HCT116 (cell line): ENCODE results near the gene CDKN1C. TPM values are rescaled to one million over a fixed set of nuclear protein-coding genes. Genes with fewer than 3 reads are reported as not detected.

Experiments
- ATAC-seq: fragments of 200-7000 bp; cut with Tn5 transposase; 2 replicates; pipeline ENCODE4 v1.9.1; 2020; ENCODE audit warnings: mild to moderate bottlenecking, moderate library complexity
- BruUV-seq: library from RNA; stranded (reverse); fragments of 400-500 nt; replicated peaks from 2 replicates; lab custom pipeline; 2021; lab: Mats Ljungman, UMichigan
- CTCF ChIA-PET: fragments of 300-600 bp; sonication (Branson Sonifier 250); formaldehyde crosslinking; loops from one replicate; lab custom pipeline; 2021; ENCODE audit warnings: antibody characterized with exemption; lab: Charles Lee
- POLR2A ChIA-PET: fragments of 300-600, 350-600 bp; sonication (Branson Sonifier 250); formaldehyde crosslinking; loops from one replicate; lab custom pipeline; 2021; ENCODE audit warnings: antibody characterized with exemption; lab: Charles Lee
- RAD21 ChIA-PET, 2 experiments: fragments of 300-600 bp; sonication (Branson Sonifier 250); formaldehyde crosslinking; loops; one replicate each; lab custom pipeline; 2023; ENCODE audit warnings: low total read pairs in 2 of 2; ENCODE audit not compliant: uncharacterized antibody in 2 of 2, unreplicated experiment in 2 of 2, low non-redundant PET in 1 of 2; lab: Charles Lee
- DNase-seq: peaks from one replicate; pipeline ENCODE4 v3.0.0-alpha.2; 2010; ENCODE audit warnings: low read depth, low spot score
- H2AFZ ChIP-seq: fragments of 200-600 bp; shearing (Covaris generic), sonication (generic); 2 replicates; pipeline ENCODE4 v1.6.1; 2017; ENCODE audit warnings: low read depth, mixed run types, mixed read lengths, antibody characterized with exemption, low read length; ENCODE audit not compliant: poor library complexity, severe bottlenecking
- H3K27ac ChIP-seq: 2 replicates; pipeline ENCODE4 v1.5.1; 2012; ENCODE audit warnings: low read depth, low read length
- H3K27me3 ChIP-seq: fragments of 200-600 bp; sonication (generic); 2 replicates; pipeline ENCODE4 v1.6.1; 2016; ENCODE audit warnings: mixed run types, low read length, mixed read lengths; ENCODE audit not compliant: insufficient read depth
- H3K36me3 ChIP-seq, 2 experiments: fragments of 200-500 bp in 1 of 2; fragments of 200-600 bp in 1 of 2; sonication (Bioruptor generic) in 1 of 2; sonication (generic) in 1 of 2; 2 replicates each; pipeline versions ENCODE4 v1.5.1 to v1.6.1; 2014 to 2016; ENCODE audit warnings: low read length in 2 of 2, inconsistent platforms in 1 of 2, mixed read lengths in 1 of 2, mixed run types in 1 of 2; ENCODE audit not compliant: insufficient read depth in 2 of 2, control insufficient read depth in 1 of 2
- H3K4me1 ChIP-seq, 2 experiments: fragments of 200-600 bp in 1 of 2; sonication (generic) in 1 of 2; 2 replicates each; pipeline versions ENCODE4 v1.5.1 to v1.6.1; 2012 to 2017; ENCODE audit warnings: low read length in 2 of 2, inconsistent platforms in 1 of 2, mild to moderate bottlenecking in 1 of 2, mixed read lengths in 1 of 2, mixed run types in 1 of 2, moderate library complexity in 1 of 2; ENCODE audit not compliant: insufficient read depth in 2 of 2, control insufficient read depth in 1 of 2
- H3K4me2 ChIP-seq: fragments of 200-600 bp; sonication (generic); 2 replicates; pipeline ENCODE4 v1.6.1; 2017; ENCODE audit warnings: mixed run types, low read length, mixed read lengths
- H3K4me3 ChIP-seq, 2 experiments: fragments of 200-600 bp in 1 of 2; sonication (generic) in 1 of 2; replicated peaks in 1 of 2; 2 replicates each; pipeline ENCODE4 v1.5.1; 2011 to 2016; ENCODE audit warnings: low read length in 2 of 2, control low read depth in 1 of 2, low read depth in 1 of 2, mild to moderate bottlenecking in 1 of 2, mixed read lengths in 1 of 2, mixed run types in 1 of 2
- H3K79me2 ChIP-seq: fragments of 200-600 bp; sonication (generic); 2 replicates; pipeline ENCODE4 v1.6.1; 2017; ENCODE audit warnings: mild to moderate bottlenecking, mixed run types, low read length, moderate library complexity, mixed read lengths; ENCODE audit not compliant: insufficient read depth
- H3K9ac ChIP-seq: fragments of 200-600 bp; sonication (generic); 2 replicates; pipeline ENCODE4 v1.6.1; 2016; ENCODE audit warnings: low read length, mixed read lengths
- H3K9me2 ChIP-seq: fragments of 200-600 bp; sonication (generic), shearing (Covaris generic); 2 replicates; pipeline ENCODE4 v1.6.1; 2017; ENCODE audit warnings: mixed run types, mild to moderate bottlenecking, moderate library complexity; ENCODE audit not compliant: insufficient read depth
- H3K9me3 ChIP-seq, 2 experiments: fragments of 200-500 bp in 1 of 2; fragments of 200-600 bp in 1 of 2; sonication (Bioruptor generic) in 1 of 2; sonication (generic) in 1 of 2; 2 replicates each; pipeline ENCODE4 v1.6.1; 2014 to 2017; ENCODE audit warnings: low read length in 2 of 2, mixed read lengths in 2 of 2, inconsistent platforms in 1 of 2, low read depth in 1 of 2, mild to moderate bottlenecking in 1 of 2, mixed run types in 1 of 2, moderate library complexity in 1 of 2; ENCODE audit not compliant: control insufficient read depth in 1 of 2, insufficient read depth in 1 of 2
- H4K20me1 ChIP-seq: fragments of 200-600 bp; sonication (generic), shearing (Covaris generic); 2 replicates; pipeline ENCODE4 v1.6.1; 2017; ENCODE audit warnings: mixed run types, mild to moderate bottlenecking, moderate library complexity; ENCODE audit not compliant: insufficient read depth
- CBX3 ChIP-seq: IDR thresholded peaks from 2 replicates; pipeline ENCODE4 v1.6.1; 2012; ENCODE audit warnings: low read depth
- EZH2phosphoT487 ChIP-seq: fragments of 200-600 bp; IDR thresholded peaks from 2 replicates; pipeline ENCODE4 v1.6.1; 2018; ENCODE audit warnings: antibody characterized with exemption, borderline replicate concordance
- JUND ChIP-seq: IDR thresholded peaks from 2 replicates; pipeline ENCODE4 v1.6.1; 2012
- POLR2A ChIP-seq: IDR thresholded peaks from 2 replicates; pipeline ENCODE4 v1.7.0; 2011; ENCODE audit warnings: borderline replicate concordance; ENCODE audit not compliant: insufficient read depth, insufficient read length; ENCODE audit errors: extremely low read depth
- POLR2AphosphoS5 ChIP-seq: IDR thresholded peaks from 2 replicates; pipeline ENCODE4 v1.6.1; 2011; ENCODE audit warnings: mild to moderate bottlenecking, low read depth, low read length, moderate library complexity
- RAD21 ChIP-seq: IDR thresholded peaks from 2 replicates; pipeline ENCODE4 v1.6.1; 2012; ENCODE audit warnings: low read depth, mild to moderate bottlenecking
- SIN3A ChIP-seq: IDR thresholded peaks from 2 replicates; pipeline ENCODE4 v1.6.1; 2012; ENCODE audit warnings: low read depth
- SP1 ChIP-seq: IDR thresholded peaks from 2 replicates; pipeline ENCODE4 v1.6.1; 2012; ENCODE audit warnings: low read depth
- SRF ChIP-seq: IDR thresholded peaks from 2 replicates; pipeline ENCODE4 v1.6.1; 2012; ENCODE audit warnings: low read depth
- TCF7L2 ChIP-seq: IDR thresholded peaks from 2 replicates; pipeline ENCODE4 v1.7.0; 2011; ENCODE audit warnings: borderline replicate concordance, inconsistent platforms; ENCODE audit not compliant: insufficient read depth, insufficient read length; ENCODE audit errors: extremely low read depth
- YY1 ChIP-seq: IDR thresholded peaks from 2 replicates; pipeline ENCODE4 v1.6.1; 2011; ENCODE audit warnings: low read length, low read depth, moderate library complexity, mild to moderate bottlenecking; ENCODE audit not compliant: insufficient replicate concordance; ENCODE audit errors: extremely low read depth
- intact Hi-C: fragments of 100-400 bp; cut with micrococcal nuclease; formaldehyde crosslinking; loops from 2 replicates; pipeline ENCODE4 v1.10.0; 2022
- total RNA-seq: library from RNA; stranded (reverse); gene quantifications from one replicate; pipeline ENCODE4 v1.2.1, GENCODE V29; 2021; ENCODE audit not compliant: unreplicated experiment
- TF ChIP-seq, protein P1 (sequence below): IDR thresholded peaks from 2 replicates; pipeline ENCODE4 v1.6.1; 2011; ENCODE audit warnings: mild to moderate bottlenecking, low read length, moderate library complexity; ENCODE audit not compliant: insufficient replicate concordance; ENCODE audit errors: extremely low read depth

CDKN1C gene
- total RNA-seq, 1 experiment from 2014 or later: 24.0 TPM

GRCh38 chr11:2857276-2857675 lies 28.3 kb downstream of the CDKN1C start:
- no peak overlapping the region for H2AFZ ChIP-seq
- no peak overlapping the region for H3K27ac ChIP-seq
- H3K4me1 ChIP-seq: peaks cover 7 to 10% of the 10 kb centered on the region in 2 experiments; a peak in 3 of 4 replicates
- no peak overlapping the region for H3K9ac ChIP-seq
- no peak for ATAC-seq
- intact Hi-C loops: no loop called here
- no peak for TF ChIP-seq POLR2A
- no peak for TF ChIP-seq RAD21
- no peak for TF ChIP-seq EZH2phosphoT487
- no peak for TF ChIP-seq SIN3A
- no peak for TF ChIP-seq CBX3
- no peak for TF ChIP-seq TCF7L2
- TF ChIP-seq, protein P1, sequence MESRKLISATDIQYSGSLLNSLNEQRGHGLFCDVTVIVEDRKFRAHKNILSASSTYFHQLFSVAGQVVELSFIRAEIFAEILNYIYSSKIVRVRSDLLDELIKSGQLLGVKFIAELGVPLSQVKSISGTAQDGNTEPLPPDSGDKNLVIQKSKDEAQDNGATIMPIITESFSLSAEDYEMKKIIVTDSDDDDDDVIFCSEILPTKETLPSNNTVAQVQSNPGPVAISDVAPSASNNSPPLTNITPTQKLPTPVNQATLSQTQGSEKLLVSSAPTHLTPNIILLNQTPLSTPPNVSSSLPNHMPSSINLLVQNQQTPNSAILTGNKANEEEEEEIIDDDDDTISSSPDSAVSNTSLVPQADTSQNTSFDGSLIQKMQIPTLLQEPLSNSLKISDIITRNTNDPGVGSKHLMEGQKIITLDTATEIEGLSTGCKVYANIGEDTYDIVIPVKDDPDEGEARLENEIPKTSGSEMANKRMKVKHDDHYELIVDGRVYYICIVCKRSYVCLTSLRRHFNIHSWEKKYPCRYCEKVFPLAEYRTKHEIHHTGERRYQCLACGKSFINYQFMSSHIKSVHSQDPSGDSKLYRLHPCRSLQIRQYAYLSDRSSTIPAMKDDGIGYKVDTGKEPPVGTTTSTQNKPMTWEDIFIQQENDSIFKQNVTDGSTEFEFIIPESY: no peak
- TF ChIP-seq POLR2AphosphoS5: no peak
- TF ChIP-seq YY1: no peak
- no peak for TF ChIP-seq JUND
- no peak for TF ChIP-seq SP1
- TF ChIP-seq SRF: no peak
- CTCF ChIA-PET: no interaction called here
- BruUV-seq: no TSS peak
- POLR2A ChIA-PET: no interaction called here
- no peaks in the 10 kb centered on the region for H3K9me2 ChIP-seq
- no peaks in the 10 kb centered on the region for H3K79me2 ChIP-seq
- H3K4me2 ChIP-seq: no peak overlapping the region
- no peaks in the 10 kb centered on the region for H3K9me3 ChIP-seq
- H3K36me3 ChIP-seq: no peaks in the 10 kb centered on the region
- no peaks in the 10 kb centered on the region for H3K27me3 ChIP-seq
- no peak overlapping the region for H3K4me3 ChIP-seq
- DNase-seq: no peak
- RAD21 ChIA-PET: no interaction called here
- no peaks in the 10 kb centered on the region for H4K20me1 ChIP-seq
